Effector CD4-positive, alpha-beta T cell (primary cell): Measurements from ENCODE around the gene PRKAA1.
"Not testable (repeated sequence)": the region's sequence is repeated elsewhere in the genome, so short reads cannot be mapped to it uniquely, and the experiment has no call there.

Experiments
- DNase-seq: peaks from one replicate; pipeline ENCODE4 v3.0.0-alpha.2; 2020

Gene PRKAA1

DNA sequence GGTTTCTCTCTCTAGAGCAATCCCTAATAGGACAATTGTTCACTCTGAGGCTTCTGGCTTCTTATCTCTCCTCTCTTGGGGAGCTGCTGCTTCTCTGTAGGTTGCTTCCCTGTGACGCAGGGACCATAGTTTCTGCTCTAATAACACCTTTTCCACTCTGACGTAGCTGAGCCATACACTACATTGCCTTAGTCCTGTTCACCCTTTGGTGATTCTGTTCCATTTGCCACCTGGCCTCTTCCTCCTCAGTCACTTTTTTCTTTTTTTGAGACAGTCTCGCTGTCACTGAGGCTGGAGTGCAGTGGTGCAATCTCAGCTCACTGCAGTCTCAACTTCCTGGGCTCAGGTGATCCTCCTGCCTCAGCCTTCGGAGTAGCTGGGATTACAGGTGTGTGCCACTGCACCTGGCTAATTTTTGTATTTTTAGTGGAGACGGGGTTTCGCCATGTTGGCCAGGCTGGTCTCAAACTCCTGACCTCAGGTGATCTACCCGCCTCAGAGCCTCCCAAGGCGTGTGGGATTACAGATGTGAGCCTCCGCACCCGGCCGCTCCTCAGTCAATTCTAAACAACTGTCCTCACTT is 27.4 kb upstream of the PRKAA1 start:
- DNase-seq = not testable (repeated sequence)

DNA sequence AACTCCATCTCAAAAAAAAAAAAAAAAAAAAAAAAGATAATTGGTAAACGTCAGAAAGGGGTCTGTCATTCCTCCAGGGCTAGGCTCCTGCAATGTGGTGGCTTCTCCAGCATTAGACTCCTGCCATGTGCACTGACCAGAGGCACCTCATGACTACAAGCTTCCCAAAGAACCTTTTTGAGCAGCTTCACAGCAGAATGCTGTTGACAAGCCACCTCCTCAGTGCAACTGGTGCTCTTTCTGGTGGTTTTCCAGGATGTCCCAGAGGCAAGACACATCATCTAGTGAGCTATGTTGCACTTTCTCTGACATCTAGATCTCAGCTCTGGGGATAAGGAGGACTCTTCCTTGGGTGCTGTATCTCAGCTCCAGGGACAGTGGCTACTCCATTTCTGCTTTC is 25.3 kb upstream of the PRKAA1 start:
- no peak for DNase-seq

GRCh38 chr5:40813698-40814281 is 15.6 kb upstream of the PRKAA1 start:
- no peak for DNase-seq

DNA sequence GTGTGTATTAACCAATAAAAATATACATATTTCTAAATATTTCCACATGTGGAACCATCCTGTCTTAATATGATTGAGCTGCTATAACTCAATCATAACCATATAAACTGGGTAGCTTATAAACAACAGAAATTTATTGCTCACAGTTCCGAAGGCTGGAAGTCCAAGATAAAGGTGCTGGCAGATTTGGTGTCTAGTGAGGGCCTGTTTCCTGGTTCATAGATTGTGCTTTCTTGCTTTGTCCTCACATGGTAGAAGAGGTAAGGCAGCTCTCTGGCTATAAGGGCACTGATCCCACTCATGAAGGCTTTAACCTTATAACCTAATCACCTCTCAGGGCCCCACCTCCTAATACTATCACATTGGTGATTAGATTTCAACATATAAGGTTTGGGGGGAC is 14.0 kb upstream of the PRKAA1 start:
- no peak for DNase-seq

DNA sequence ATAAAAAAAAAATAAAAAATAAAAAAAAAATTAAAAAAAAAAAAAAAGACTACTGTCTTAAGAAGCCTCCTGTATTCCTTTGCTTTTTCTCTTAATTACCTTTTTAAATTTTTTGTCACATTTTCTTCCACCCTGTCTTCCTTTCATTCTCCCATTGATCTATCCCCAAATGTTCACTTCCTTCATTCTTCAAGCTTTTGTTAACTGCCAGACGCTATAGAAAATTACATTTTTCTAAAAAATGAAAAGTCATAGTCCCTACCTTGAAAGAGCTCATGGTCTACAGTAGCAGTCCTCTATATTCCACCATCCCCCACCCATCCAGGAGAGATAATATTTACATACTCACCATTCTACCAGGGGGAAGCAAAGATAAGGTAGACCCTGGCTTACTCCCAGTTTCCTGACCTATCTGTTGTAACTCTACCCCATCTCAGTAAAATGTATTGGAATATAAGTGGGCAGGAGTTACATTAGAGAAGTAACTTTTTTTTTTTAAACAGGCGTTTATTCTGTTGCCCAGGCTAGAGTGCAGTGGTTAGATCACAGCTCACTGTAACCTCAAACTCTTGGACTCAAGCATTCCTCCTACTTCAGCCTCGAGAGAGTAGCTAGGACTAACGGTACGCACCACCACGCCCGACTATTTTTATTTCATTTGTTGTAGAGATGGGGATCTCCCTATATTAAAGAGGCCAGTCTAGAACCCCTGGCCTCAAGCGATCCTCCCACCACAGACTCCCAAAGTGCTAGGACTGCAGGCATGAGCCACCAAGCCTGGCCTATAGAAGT is 3.8 kb upstream of the PRKAA1 start:
- no peak for DNase-seq

DNA sequence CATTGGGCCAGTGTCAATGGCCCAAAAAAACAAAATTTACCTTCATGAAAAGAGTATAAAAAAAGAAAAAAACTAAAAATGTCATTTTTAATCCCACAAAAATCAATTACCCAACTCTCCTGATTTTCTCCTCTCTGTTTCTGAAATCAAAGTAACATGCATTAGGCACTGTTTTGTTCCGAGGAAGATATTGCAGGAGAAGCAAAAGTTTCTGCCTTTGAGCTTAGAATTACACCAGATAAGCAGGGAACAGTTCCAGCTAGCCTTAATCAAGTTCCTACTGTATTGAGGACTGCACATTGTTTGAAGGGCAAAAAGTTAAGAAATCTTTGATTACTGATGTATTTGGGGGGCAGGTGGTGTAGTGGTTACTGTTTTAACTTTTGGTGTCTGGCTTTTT is 1.1 kb upstream of the PRKAA1 start:
- no peak for DNase-seq

- no peak for DNase-seq
Measured at GRCh38 chr5:40798801-40799210, 632 bp upstream of the PRKAA1 start.

- DNase-seq = peak; percentile 71
Measured at GRCh38 chr5:40797273-40798011, 732 bp downstream of the PRKAA1 start.

DNA sequence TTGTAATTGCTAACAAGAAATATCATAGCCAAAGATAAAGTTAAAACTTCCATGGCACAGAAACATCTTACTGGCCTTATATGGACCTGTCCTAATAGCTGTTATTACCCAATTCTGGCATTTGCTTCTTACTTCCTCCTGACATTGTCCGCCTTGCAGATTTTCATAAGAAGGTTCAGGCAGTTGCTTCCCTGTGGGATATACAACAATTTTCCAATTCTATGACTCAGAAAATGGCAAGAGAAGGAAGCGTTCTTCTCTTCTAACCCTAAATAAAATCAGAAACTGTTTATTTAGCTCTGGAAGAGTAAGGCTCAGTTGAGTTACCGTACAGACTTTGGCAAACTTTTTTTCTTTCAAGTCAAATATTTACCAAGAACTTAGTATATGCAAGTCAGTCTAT is 1.7 kb downstream of the PRKAA1 start:
- DNase-seq = no peak

DNA sequence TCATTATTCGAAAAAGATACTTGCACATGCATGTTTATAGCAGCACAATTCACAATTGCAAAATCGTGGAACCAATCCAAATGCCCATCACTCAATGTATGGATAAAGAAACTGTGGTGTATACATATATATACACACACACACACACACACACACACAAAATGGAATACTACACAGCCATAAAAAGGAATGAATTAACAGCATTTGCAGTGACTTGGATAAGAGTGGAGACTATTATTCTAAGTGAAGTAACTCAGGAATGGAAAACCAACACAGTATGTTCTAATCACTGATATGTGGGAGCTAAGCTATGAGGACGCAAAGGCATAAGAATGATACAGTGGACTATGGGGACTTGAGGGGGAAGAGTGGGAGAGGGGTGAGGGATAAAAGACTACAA is 3.3 kb downstream of the PRKAA1 start:
- DNase-seq = not testable (repeated sequence)

GRCh38 chr5:40794340-40794739 is 3.8 kb downstream of the PRKAA1 start:
- DNase-seq = not testable (repeated sequence)

DNA sequence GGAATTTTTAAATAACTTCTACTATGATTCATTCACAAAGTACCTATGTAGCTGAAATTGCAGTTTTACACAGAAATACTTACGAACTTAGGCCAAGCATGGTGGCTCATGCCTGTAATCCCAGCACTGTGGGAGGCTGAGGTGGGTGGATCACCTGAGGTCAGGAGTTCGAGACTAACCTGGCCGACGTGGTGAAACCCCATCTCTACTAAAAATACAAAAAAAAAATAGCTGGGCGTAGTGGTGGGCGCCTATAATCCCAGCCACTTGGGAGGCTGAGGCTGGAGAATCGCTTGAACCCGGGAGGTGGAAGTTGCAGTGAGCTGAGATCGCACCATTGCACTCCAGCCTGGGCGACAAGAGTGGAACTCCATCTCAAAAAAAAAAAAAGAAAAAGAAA is 5.5 kb downstream of the PRKAA1 start:
- not testable (repeated sequence) for DNase-seq

DNA sequence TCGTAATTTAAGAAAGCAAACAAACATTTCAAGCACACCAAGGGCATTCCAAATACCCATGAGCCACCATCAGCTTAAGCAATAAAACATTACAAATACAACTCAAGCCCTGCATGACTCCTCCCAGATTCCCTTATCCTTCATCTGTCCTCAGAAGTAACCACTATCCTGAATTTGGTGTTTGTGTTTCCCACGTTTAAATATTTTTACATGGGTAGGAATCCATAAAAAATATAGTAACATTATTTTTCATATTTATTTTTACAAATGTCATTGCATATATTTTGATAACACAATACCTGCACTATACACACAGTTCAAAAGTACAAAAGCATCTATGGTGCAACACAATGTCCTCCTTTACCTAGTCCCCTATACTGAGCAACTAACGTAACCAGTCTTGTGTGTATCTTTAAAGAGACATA is 6.4 kb downstream of the PRKAA1 start:
- DNase-seq = no peak

GRCh38 chr5:40790947-40791593 is 7.1 kb downstream of the PRKAA1 start:
- DNase-seq = no peak

DNA sequence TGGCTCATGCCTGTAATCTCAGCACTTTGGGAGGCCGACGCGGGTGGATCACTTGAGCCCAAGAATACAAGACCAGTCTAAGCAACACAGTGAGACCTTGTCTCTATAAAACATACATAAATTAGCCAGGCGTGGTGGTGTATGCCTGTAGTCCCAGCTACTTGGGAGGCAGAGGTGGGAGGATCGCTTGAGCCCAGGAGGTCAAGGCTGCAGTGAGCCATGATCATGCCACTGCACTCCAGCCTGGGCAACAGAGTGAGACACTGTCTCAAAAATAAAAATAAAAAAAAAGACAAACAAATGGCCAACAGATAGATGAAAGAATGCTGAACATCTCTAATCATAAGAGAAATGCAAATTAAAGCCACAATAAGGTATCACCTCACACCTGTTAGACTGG is 9.2 kb downstream of the PRKAA1 start:
- DNase-seq = not testable (repeated sequence)

- no peak for DNase-seq
Measured at GRCh38 chr5:40787986-40788385, 10.2 kb downstream of the PRKAA1 start.

DNA sequence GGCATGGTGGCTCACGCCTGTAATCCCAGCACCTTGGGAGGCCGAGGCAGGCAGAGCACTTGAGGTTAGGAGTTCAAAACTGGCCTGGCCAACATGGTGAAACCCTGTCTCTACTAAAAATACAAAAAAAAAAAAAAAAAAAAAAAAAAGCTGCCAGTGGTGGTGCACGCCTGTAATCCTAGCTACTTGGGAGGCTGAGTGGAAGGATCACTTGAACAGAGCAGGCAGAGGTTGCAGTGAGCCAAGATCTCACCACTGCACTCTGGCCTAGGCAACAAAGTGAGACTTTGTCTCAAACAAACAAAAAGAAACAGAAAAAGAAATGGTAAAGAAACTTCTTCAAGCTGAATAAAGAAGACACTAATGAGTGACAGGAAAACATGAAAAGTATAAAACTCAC is 11.5 kb downstream of the PRKAA1 start:
- not testable (repeated sequence) for DNase-seq

GRCh38 chr5:40784916-40785315 is 13.3 kb downstream of the PRKAA1 start:
- no peak for DNase-seq

DNA sequence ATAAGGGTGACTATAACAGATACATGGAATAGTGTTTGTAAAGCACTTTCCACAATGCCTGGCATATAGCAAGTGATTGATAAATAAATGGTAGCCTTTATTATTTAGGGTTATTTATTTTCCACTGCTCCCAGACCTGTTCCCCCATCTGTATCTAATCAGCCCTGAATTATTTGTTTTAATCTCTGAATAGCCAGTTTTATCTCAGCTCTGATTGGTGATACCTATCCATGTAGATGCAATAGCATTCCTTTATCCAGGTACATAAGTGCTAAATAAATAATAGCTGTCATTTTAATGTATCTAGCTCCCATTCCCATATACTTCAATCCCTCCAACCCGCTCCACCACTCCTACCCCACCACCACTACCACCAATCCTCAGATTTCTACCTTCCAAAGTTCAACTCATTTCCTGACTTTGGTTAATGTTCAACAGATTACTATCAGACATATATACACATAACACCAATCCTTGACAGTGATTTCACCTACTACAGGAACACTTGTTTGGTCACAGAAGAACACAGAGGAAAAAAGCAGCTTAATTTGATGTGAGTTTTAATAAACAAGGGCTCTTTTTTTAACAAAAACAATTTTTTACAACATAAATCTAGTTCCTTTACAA is 14.0 kb downstream of the PRKAA1 start:
- DNase-seq = no peak

- DNase-seq = no peak
Measured at GRCh38 chr5:40781843-40782409, 16.2 kb downstream of the PRKAA1 start.

DNA sequence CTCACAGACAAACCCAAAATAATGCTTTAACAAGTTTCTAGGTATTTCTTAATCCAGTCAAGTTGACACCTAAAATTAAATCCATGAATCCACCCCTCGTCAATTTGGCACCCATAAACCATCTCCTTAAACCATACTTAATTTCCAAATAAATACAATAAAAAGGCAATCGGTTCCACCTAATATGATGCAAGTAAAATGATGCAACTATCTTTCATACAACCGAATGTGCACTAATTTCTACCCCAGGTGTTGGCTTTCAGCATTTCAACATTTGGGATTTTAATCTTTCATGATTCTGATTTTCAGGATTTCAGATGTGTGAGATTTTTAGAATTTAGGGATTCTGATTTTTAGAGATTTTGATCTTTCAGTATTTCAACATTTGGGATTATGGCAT is 17.3 kb downstream of the PRKAA1 start:
- DNase-seq = no peak

DNA sequence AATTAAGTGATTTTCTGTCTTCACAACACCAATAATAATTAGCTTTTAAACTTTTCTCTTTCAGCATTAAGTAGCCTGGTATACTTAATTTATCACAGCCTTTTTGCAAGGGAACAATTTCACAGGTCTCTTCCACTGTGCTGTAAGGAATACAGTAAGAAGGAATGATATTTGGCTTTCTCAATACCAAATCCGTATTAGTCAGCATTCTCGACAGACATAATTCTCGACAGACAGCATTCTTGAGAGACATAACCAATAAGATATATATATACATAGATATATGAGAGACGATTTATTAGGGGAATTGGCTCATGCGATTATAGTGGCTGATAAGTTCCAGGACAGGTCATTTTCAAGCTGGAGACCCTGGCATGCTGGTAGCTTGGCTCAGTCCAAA is 18.0 kb downstream of the PRKAA1 start:
- no peak for DNase-seq
